Activated CD8-positive, alpha-beta memory T cell treated with anti-CD3 and anti-CD28 coated beads for 36 hours (primary cell): Measurements from ENCODE around the gene GLG1. TPM values are rescaled to one million over a fixed set of nuclear protein-coding genes. Genes with fewer than 3 reads are reported as not detected.
"Not testable (repeated sequence)": the region's sequence is repeated elsewhere in the genome, so short reads cannot be mapped to it uniquely, and the experiment has no call there.

Source experiments
- CTCF ChIA-PET: fragments of 350-600 bp; sonication (Branson Sonifier 250); formaldehyde crosslinking; loops from one replicate; lab custom pipeline; 2021; ENCODE audit warnings: antibody characterized with exemption; lab: Charles Lee
- POLR2A ChIA-PET: fragments of 350-600 bp; sonication (Branson Sonifier 250); formaldehyde crosslinking; loops from one replicate; lab custom pipeline; 2021; ENCODE audit warnings: antibody characterized with exemption; lab: Charles Lee
- total RNA-seq, 2 experiments: library from RNA; stranded (reverse); gene quantifications; one replicate each; pipeline ENCODE4 v1.2.3, GENCODE V29; 2021

Gene GLG1
- 10 to 100 TPM; 48.7 to 49.4 TPM for total RNA-seq

- POLR2A ChIA-PET: interaction anchor here (1.0 to 1.1 kb wide), 3 partner anchors 10 to 310 kb away, joined by 4 to 11 read pairs (median 4); partner anchors contain the start of gene RFWD3
Measured at GRCh38 chr16:74606521-74607309, at the start of gene GLG1. GLG1 (minus strand) TSS chr16:74607114; CDS start chr16:74607094, 20 bp downstream.

GRCh38 chr16:74654536-74655050 lies 47.7 kb upstream of the GLG1 start:
- POLR2A ChIA-PET: interaction anchor here (1.0 kb wide), 1 partner anchor 12 kb away, joined by 3 read pairs; no protein-coding TSS in a partner anchor

More at GRCh38 chr16:74606521-74607309, at the start of gene GLG1:
- CTCF ChIA-PET: interaction anchor here (1.4 to 2.4 kb wide), 2 partner anchors 11 to 19 kb away, joined by 3 to 7 read pairs; no protein-coding TSS in a partner anchor

DNA sequence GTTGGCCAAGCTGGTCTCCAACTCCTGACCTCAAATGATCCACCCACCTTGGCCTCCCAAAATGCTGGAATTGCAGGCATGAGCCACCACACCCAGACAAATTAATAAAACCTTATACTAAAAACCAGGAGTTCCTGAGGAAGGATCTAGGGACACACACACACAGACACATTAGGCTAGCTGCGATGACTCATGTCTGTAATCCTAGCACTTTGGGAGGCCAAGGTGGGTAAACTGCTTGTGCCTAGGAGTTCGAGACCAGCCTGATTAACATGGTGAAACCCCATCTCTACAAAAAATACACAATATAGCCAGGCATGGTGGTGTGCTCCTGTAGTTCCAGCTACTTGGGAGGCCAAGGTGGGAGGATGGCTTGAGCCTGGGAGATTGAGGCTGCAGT lies 46.0 kb upstream of the GLG1 start:
- POLR2A ChIA-PET: not testable (repeated sequence)
- CTCF ChIA-PET: interaction anchor here (1.1 kb wide), 1 partner anchor 11 kb away, joined by 3 read pairs; no protein-coding TSS in a partner anchor

More at GRCh38 chr16:74654536-74655050, 47.7 kb upstream of the GLG1 start:
- CTCF ChIA-PET: no interaction called here

- POLR2A ChIA-PET: no interaction called here
- CTCF ChIA-PET: interaction anchor here (1.4 kb wide), 1 partner anchor 13 kb away, joined by 3 read pairs; no protein-coding TSS in a partner anchor
Measured at GRCh38 chr16:74652249-74652648, 45.3 kb upstream of the GLG1 start.

DNA sequence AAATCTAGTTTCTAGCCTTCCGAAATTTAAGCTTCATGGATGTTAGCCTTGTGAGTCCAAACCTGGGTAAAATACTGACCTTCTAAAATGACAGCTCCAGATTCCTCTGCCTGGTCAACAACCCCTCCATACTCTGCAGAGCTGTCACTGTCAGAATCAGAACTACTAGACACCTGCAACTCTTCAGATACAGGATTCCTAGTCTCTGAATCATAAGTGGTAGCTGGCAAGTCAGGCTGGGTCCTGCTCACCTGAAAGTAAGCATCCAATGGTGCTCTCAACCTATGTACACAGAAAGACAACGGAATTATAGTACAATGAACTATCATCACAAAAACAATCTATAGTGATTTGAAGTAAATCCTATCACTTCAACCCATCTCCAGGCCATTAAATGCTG lies 44.9 kb upstream of the GLG1 start:
- CTCF ChIA-PET: interaction anchor here (1.4 kb wide), 1 partner anchor 12 kb away, joined by 3 read pairs; no protein-coding TSS in a partner anchor
- POLR2A ChIA-PET: interaction anchor here (1.0 kb wide), 1 partner anchor 7 kb away, joined by 3 read pairs; no protein-coding TSS in a partner anchor

GRCh38 chr16:74650966-74651567 lies 44.2 kb upstream of the GLG1 start:
- CTCF ChIA-PET: interaction anchor here (1.3 to 1.4 kb wide), 2 partner anchors 11 to 16 kb away, joined by 3 to 4 read pairs; partner anchors contain the start of gene RFWD3
- POLR2A ChIA-PET: interaction anchor here (1.0 kb wide), 2 partner anchors 8 to 16 kb away, joined by 3 to 7 read pairs; partner anchors contain the start of gene RFWD3

- ChIA-PET POLR2A (interaction anchor here (0.6 to 1.0 kb wide), 2 partner anchors 11 to 17 kb away, joined by 6 to 7 read pairs; partner anchors contain the start of gene RFWD3), CTCF (interaction anchor here (0.7 to 1.3 kb wide), 2 partner anchors 17 to 25 kb away, joined by 3 to 4 read pairs; partner anchors contain the start of gene RFWD3)
Measured at GRCh38 chr16:74649839-74650504, 43.1 kb upstream of the GLG1 start.

DNA sequence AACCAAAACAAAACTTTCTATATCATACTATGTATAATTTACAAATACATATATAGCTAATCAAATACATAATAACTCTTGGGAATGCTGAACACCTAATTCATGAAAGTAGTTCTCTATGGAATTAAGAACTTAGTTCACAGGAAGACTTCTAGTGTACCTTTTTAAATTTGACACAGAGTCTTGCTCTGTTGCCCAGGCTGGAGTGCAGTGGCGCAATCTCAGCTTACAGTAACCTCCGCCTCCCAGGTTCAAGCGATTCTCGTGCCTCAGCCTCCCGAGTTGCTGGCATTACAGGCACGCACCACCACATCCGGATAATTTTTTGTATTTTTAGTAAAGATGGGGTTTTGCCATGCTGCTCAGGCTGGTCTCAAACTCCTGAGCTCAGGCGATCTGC lies 35.1 kb upstream of the GLG1 start:
- CTCF ChIA-PET: interaction anchor here (1.1 kb wide), 1 partner anchor 19 kb away, joined by 3 read pairs; no protein-coding TSS in a partner anchor
- POLR2A ChIA-PET: interaction anchor here (0.7 kb wide), 1 partner anchor 217 kb away, joined by 9 read pairs; no protein-coding TSS in a partner anchor

GRCh38 chr16:74637742-74638453 lies 31.0 kb upstream of the GLG1 start:
- POLR2A ChIA-PET: interaction anchor here (0.8 kb wide), 1 partner anchor 29 kb away, joined by 3 read pairs; the partner anchor contains the start of gene RFWD3

DNA sequence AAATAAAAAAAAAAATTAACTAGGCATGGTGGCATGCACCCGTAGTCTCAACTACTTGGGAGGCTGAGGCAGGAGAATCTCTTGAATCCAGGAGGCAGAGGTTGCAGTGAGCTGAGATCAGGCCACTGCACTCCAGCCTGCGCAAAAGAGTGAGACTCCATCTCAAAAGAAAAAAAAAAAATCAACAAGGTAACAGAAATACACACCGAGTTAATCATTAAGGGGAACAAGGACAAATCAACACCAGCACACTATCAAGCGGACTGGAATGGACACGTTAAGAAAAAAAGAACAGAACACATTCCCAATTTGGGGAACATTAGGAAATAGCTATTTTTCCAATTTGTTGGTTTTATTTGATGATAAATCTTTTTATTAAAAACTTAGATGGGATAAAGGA lies 28.4 kb upstream of the GLG1 start:
- CTCF ChIA-PET: no interaction called here
- POLR2A ChIA-PET: no interaction called here

More at GRCh38 chr16:74637742-74638453, 31.0 kb upstream of the GLG1 start:
- CTCF ChIA-PET: interaction anchor here (1.7 kb wide), 1 partner anchor 9 kb away, joined by 4 read pairs; no protein-coding TSS in a partner anchor

- ChIA-PET CTCF (no interaction called here), POLR2A (no interaction called here)
Measured at GRCh38 chr16:74633686-74634085, 26.8 kb upstream of the GLG1 start.

- POLR2A ChIA-PET: no interaction called here
- CTCF ChIA-PET: interaction anchor here (1.3 kb wide), 1 partner anchor 11 kb away, joined by 4 read pairs; no protein-coding TSS in a partner anchor
Measured at GRCh38 chr16:74627506-74628220, 20.7 kb upstream of the GLG1 start.

GRCh38 chr16:74626741-74627416 lies 20.0 kb upstream of the GLG1 start:
- CTCF ChIA-PET: interaction anchor here (0.6 to 0.7 kb wide), 2 partner anchors 12 to 18 kb away, joined by 3 to 4 read pairs; no protein-coding TSS in a partner anchor
- POLR2A ChIA-PET: interaction anchor here (0.6 to 0.7 kb wide), 3 partner anchors 40 to 322 kb away, joined by 3 to 9 read pairs (median 4); no protein-coding TSS in a partner anchor

- CTCF ChIA-PET: interaction anchor here (0.7 to 1.1 kb wide), 3 partner anchors 19 to 25 kb away, joined by 3 read pairs; partner anchors contain the start of gene GLG1
- POLR2A ChIA-PET: interaction anchor here (0.6 to 0.7 kb wide), 2 partner anchors 41 to 323 kb away, joined by 3 to 4 read pairs; no protein-coding TSS in a partner anchor
Measured at GRCh38 chr16:74625500-74626350, 18.8 kb upstream of the GLG1 start.

DNA sequence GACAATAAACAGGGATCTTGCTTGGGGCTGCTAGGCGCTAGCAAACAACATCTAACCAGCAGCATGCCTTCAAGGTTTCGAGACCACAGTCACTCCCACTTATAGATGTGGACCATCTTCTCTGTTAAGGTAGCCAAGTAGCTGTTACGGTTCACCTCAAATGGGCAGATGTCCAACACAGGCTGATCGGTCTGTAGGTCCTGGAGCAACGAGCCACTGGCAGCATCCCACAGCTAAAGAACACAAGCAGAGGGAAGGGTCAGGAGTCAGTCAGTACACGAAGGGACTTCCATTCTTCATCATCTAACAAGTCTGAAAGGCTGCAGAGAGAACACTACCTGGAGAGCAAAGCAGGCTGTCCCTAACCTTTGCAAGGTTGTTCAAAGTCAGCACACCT lies 16.9 kb upstream of the GLG1 start:
- ChIA-PET POLR2A (no interaction called here), CTCF (no interaction called here)
